HG02970 (cell line): Measurements from ENCODE around the gene VLDLR.

Source experiments
- ATAC-seq: cut with Tn5 transposase; IDR thresholded peaks from one replicate; pipeline ENCODE4 v1.9.1; 2021; ENCODE audit warnings: mild to moderate bottlenecking, moderate library complexity, moderate number of reproducible peaks; ENCODE audit not compliant: unreplicated experiment, low FRiP score

The VLDLR gene

DNA sequence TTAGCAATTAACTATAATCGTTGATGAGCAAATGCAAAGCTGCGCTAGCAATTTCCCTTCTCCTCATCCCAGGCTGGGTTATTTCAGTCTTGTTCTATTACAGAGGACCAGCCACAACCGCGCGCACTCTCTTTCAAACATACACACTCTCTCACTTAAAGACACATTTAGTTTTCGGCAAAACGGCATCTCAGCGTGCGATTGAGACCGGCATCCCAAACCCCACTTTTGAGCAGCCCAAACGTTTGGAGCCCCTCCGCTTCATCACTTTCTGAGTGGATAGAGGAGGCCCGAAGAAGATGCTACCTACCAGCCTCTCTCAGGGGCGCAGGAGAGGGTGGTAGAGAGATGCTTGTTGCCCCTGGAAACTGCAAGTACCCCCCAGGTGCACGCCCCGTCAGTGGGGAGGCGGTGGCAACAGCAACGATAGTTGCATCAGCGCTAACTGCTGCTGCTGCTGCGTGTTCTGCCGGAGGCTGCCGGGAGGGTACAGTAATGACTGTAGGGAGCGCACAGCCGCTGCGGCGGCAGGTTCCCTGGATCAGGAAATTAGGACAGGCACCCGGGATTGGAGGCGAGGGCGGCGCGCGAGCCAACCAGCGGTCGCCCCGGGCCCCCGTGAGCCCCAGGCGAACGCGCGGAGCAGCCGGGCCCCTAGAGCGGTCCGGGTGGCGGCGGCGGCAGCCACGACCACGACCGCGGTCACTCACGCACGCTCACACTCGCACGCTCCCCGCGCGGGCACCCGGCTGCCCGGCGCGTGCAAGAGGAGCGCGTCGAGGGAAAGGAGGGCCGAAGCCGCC is 467 bp upstream of the VLDLR start:
- ATAC-seq = peak; percentile 13

DNA sequence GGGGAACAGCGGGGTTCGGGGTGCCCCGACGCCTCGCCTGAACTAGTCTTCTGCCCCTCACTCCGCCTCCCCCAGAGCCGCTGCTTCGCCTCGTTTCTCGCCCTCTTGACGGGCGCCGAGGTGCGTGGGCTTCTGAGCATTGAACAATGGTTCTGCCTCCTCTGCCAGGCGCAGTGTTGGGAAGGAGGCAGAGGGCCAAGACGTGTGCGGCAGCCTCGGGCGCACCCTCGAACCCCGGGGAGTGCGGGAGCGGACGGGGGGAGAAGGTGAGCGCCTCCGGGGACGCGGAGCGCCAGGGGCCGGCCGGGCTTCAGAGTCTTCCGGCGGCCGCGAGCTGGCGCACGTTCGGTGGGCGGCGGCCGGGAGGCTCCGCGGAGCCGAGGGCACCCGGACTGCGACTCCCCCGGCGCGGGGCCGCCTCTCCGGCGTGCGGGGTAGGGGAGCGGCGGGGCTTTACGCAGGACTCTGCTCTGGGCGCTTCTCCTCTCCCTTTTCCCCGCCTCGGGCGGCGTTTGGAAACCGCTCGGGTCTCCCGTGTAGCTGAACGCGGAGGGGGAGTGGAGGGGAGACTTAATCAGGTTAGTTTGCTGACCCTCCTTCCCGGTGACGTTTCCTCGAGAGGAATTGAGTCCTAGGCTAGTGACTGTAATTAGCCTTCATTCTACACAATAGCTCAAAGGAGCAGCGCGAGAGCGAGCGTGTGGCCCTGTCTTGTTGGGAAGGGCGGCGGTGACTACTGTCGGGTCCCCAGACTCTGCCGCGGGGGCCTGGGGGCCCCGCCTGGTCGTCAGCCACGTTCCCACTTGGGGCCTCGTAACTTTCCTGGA is 1.1 kb downstream of the VLDLR start:
- ATAC-seq = peak; percentile 35

DNA sequence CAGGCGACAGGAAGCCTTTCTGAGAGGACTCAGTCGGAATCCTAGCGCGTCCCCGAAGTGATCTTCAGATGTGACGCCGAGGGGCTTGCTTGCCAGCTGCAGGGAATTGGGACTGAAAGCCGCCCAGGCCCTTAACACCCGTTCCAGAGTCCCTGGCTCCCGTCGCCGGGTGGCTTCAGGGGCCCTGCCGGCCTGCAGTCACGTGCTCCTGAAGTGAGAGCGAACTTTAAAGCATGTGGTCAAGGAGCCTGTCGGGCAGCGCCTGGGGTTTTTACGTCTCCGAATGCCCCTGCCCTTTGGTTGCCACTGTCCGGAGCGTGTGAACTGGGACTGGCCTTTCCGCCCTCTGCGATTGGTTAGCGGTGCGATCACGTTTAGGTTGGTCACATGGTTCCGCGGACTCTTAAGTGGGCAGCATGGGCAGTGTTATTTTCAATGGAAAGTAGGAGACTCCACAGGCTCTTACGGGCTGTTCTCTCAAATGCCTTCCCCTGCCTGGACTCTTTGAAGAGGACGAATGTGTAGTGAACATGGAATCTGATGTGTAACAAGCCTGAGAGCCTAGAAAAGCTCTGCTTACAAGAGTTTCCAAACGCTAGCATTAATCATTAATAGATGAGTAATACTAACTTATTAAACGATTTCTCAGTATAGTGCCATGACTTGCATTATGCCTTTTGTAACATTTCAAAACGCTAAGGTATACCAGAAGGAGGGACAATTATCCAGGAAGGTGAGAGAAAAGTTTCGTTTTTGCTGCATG is 1.9 kb downstream of the VLDLR start:
- no peak for ATAC-seq

DNA sequence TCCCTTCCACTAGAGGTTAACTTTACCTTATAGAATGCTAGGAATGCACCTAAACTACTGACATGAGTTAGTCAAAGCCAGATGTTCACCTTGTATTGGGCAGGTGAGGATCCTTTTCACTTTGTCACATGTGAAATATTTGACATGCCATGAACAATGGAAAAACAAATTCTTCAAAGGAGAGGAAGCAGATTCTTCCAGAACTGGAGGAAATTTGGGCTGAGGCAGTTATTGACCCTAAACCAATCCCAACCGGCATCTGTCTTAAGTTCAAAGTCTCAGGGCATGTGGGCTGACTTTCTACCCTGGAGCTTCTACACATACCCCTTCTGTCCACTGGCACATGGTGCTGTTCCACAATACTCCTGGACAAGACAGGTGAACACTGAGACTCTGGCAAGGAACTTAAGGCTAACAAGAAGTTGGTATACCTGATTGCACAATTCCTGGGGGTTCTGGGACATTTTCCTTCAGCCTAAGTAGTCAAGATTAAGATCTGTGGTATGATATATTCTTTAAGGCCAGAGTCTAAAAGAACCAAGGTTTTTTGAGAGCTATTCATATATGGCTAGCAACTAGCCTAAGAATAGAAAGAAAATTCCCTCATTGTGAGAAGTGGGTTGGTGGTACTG is 2.6 kb downstream of the VLDLR start:
- no peak for ATAC-seq

DNA sequence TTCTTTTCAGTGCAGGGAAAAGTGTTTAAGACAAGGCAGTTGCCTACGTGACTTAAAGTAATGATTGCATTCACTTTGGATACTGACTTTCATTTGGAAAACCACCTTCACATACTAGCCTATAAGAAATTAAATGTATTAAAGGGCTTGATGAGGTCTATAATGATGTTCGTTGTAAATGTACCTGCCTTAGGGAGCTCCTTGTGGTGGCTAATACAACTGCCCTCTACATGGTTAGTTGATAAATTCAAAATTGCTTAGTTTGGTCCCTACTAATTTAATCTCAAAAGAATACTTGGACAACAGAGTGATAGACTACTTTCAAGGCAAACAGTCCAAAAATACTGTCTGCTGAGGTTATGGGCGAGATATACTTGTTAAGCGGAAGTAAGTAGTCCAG is 3.8 kb downstream of the VLDLR start:
- no peak for ATAC-seq

DNA sequence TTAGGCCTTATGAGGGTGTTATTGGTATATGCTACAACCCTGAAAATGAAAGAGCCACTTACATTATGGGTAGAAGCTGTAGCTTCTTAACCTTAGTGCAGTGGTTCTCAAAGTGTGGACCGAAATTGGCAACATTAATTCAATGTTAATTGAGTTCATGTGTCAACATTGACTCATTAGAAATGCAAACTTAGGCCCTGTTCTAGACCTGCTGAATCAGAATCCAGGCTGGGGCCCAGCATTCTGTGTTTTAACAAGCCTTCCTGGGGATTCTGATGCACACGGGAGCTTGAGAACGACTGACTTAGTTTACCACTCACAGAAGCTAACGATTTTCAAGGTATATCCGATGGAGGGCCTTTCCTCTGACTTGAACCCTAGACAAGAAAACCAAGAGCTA is 7.3 kb downstream of the VLDLR start:
- no peak for ATAC-seq

DNA sequence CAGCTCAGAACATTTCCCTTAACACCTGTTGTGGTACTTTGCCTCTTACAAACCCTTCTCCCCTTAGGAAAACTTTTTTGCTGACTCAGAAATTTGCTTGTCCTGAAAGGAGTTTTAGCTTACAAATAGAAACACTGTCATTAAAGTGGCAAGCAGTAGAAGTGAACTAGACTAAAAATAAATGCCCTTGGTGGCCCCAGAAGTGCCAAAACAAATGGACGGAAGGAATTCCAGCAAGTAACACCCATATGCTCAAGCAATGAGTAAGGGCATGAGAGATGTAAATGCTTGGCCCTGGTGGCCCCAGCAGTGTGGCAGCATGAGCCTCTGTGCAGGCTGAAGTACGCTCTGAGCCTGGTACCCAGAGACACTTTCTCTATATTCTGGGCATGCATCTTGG is 8.6 kb downstream of the VLDLR start:
- ATAC-seq = no peak

DNA sequence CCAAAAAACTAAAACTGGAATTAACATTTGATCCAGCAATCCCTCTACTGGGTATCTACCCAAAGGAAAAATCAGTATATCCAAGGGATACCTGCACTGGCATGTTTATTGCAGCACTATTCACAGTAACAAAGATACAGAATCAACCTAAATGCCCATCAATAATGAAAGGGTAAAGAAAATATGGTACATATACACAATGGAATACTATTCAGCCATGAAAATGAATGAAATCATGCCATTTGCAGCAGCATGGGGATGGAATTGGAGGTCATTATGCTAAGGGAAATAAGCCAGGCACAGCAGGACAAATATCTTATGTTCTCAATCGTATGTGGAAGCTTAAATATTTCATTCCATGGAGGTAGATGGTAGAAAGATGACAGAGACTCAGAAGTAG is 9.7 kb downstream of the VLDLR start:
- no peak for ATAC-seq

DNA sequence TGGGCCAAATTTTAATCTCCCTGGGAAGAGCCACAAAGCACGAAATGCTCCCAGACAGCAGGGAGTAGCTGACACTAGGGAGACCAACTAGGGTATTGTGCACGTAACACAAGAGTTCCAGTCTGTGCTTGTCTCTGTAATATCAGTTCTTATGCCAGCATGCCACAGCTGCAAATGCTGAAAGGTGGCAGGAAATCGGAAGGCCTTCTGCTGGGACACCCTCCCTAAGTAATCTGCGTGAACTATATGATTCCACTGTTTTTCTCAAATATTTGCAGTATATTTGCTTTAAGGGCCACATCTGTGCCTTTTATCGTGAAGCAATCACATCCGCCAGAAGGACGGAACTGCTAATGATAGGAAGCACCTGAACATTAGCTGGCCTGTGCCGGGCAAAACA is 12.6 kb downstream of the VLDLR start:
- ATAC-seq = no peak

DNA sequence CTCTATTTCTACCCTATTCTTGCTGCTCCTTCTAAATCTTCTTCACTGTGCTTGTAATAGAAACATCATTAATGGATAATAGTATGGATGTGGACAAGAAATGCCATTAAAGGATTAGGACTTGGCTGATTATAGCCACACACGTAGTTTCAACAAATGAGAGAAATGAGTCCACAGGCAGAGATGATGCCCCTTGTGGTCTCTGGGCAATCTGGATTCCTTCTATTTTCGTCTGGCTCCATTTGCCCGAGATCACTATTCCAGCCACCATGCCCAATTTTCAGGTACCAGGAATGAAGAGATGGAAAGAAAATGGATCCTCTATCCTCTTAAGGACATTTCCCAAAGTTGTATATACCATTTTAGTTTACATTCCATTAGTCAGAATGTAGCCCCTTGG is 13.2 kb downstream of the VLDLR start:
- no peak for ATAC-seq

DNA sequence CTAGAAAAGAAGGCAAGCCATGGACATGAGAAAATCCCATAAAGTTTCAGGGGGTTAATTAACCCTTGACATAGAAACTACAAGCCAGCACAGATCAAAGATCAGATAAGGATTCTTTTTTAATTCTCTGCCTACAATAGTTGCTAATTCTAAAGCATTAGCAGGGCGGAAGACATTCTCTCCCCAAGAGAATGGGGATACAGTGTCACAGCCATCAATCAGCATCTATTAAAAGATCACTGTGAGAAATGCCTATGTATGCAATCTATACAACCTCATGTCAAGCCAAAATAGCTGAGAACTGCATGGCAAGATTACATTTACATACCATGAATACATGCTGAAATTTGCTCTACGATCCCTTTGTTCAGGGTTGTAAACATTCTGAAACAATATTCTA is 14.3 kb downstream of the VLDLR start:
- ATAC-seq = no peak

DNA sequence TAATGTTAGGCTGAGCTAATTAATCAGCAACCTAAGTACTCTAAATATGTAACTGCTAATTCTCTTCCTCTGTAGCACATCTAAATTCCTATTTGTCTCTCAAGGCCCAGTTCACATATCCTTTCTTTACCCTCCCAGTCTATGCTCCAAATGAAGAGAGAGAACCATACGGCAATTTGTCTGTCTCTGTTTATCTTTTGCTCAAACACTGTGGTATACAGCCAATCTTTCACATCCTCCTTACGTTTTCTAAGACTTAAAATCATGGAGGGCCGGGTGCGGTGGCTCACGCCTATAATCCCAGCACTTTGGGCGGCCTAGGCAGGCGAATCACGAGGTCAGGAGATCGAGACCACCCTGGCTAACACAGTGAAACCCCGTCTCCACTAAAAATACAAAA is 15.8 kb downstream of the VLDLR start:
- no peak for ATAC-seq

DNA sequence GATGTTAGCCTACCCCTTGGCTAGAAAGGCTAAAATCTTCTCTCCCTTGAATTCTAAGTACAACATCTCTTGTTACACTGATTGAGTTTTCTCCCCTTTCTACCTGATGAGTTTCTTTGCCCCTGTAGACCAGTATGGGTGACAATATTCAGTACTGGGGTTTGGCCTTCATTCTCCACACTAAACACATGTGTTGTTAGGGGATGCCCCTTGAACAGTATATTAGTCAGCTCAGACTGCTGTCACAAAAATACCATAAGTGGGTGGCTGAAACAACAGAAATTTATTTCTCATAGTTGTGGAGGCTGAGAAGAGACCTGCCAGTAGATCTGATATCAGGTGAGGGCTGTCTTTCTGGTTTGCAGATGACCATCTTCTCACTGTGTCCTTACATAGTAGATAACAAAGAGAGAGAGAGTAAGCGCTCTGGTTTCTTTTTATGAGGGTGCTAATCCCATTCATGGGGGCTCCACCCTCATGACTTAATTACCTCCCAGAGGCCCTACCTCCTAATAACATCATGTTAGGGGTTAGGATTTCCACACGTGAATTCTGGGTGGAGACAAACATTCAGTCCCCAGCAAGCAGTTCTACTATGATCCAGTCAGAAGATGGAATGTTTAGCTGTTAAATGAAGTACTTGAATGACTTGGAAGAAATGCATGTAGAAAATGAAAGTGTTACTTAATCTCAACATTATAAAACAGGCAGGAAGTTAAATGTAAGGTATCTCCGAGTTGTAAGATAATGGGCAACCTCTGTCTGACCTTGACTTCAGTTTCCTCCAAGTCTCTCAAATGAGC is 17.5 kb downstream of the VLDLR start:
- no peak for ATAC-seq

DNA sequence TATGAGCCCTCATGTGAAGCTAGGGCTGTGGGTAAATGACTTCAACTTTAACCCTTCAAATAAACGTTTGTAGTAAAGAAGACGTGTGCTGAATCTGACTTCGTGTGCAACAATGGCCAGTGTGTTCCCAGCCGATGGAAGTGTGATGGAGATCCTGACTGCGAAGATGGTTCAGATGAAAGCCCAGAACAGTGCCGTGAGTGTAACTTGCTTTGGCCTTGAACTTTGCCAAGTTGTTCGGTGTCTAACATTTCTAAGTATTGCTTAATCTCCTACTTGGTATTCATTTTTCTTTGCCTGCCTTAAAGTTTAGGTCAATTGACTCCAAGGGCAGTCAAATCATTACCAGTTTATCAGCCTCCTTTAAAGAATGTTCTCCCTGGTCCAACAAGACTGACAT is 18.2 kb downstream of the VLDLR start:
- no peak for ATAC-seq

DNA sequence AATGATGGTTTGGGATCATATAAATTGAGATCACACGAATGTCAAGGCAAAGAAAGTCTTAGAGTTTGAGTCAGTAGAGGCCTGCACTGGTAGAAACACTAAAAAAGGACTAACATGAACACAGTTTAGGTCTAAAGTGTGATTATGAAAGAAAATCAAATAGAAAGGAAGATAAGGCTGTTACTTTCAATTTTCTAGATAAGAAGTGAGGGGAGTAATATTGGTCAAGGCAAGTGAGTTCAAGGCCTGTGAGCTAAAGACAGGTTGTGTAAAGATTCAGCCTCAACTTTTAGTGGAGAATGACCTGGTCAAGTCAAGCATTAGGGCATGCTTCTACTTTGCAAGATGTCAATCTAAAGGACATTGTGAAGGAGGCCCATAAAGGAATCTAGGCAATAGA is 19.0 kb downstream of the VLDLR start:
- ATAC-seq = no peak

DNA sequence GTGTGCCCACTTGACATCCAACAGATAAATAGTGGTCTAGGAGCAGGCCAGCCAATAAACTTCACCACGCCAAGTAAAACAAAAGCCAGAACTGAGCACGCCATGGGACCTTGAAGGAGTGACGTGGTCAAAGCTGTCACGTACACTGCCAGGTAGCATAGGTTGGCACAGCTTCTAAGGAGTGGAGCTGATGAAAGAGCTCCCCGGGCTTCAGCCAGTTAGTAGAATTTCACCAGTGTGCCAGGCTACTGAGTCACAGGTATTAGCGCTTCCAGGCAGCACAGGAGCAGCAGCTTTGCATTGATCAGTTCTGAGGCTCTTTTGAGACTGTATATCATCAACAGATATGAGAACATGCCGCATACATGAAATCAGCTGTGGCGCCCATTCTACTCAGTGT is 19.4 kb downstream of the VLDLR start:
- no peak for ATAC-seq

DNA sequence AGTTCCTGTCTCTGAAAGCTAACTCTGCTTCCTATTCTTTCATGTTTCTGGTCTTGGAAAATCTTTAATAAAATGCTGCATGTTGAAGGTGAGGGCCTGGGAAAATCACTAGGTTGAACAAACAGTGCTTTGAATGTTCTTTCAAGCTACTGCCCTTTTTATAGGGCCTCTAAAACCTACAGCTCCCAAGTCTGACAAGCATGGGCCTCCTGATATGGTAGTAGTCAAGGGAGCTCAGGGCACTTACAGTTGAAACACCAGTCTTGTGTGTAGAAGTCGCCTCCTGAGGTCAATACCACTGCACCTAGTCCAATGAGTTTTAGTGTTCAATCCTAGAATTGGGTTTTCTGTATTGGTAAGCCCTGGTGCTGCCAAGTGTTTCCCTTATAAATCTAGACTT is 20.5 kb downstream of the VLDLR start:
- no peak for ATAC-seq

DNA sequence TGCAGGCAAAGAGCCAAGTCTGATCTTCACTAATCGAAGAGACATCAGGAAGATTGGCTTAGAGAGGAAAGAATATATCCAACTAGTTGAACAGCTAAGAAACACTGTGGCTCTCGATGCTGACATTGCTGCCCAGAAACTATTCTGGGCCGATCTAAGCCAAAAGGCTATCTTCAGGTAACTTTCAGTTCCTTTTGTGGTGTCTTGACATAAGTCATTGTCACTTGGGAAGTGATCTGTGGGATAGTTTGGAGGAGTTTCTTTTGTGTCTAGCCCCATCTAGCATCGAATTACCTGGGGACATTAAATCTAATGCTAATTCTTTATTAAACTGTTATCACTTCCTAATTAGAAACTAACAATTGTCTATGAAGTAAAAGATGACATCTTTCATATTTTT is 24.0 kb downstream of the VLDLR start:
- no peak for ATAC-seq

DNA sequence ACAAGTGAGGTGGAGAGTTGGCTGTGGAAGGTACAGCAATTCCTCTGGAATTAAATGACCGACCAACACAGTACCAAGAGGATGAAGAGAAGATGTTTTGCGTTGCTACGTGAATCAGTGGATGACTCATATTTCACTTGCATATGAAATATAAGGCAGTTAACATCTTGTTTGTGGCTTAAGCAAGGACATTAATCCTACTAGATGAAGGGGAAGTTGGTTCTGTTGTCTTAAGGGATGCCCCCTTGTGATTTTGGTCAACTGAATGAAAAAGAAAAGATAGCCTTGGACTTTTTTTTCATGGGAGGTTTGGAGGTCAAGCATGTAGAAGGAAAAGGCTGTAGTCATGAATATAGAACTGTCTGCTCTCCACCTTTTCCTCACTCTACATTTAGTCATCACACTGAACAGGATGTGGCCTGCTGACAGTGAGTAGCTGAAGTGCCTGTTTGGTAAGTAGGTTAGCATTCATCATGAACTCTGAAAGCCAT is 33.9 kb downstream of the VLDLR start:
- no peak for ATAC-seq

DNA sequence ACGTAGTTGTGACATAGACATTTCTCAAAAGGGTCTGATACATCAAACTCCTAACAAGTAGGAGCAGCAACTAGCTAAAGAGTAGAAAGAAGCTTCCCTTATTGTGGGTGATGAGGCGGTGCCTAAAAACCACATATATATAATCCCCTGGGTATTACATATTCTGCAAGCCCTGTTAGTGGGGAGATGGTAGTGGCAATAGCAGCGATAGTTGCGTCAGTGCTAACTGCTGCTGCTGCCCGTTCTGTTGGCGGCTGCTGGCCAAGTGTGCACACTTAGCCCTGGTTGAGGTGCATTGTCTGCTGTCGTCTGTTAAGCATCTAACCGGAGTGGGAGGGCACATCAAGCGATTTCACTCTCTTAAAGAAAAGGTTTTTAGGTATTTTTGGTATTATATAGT is 35.8 kb downstream of the VLDLR start:
- ATAC-seq = no peak
